HG02763 (cell line): ENCODE data around the gene ATE1.
"Not testable (repeated sequence)": the region's sequence is repeated elsewhere in the genome, so short reads cannot be mapped to it uniquely, and the experiment has no call there.

ENCODE experiments used
- ATAC-seq: cut with Tn5 transposase; IDR thresholded peaks from one replicate; pipeline ENCODE4 v1.9.1; 2021; ENCODE audit warnings: mild to moderate bottlenecking, moderate library complexity; ENCODE audit not compliant: unreplicated experiment

ATE1 gene

DNA sequence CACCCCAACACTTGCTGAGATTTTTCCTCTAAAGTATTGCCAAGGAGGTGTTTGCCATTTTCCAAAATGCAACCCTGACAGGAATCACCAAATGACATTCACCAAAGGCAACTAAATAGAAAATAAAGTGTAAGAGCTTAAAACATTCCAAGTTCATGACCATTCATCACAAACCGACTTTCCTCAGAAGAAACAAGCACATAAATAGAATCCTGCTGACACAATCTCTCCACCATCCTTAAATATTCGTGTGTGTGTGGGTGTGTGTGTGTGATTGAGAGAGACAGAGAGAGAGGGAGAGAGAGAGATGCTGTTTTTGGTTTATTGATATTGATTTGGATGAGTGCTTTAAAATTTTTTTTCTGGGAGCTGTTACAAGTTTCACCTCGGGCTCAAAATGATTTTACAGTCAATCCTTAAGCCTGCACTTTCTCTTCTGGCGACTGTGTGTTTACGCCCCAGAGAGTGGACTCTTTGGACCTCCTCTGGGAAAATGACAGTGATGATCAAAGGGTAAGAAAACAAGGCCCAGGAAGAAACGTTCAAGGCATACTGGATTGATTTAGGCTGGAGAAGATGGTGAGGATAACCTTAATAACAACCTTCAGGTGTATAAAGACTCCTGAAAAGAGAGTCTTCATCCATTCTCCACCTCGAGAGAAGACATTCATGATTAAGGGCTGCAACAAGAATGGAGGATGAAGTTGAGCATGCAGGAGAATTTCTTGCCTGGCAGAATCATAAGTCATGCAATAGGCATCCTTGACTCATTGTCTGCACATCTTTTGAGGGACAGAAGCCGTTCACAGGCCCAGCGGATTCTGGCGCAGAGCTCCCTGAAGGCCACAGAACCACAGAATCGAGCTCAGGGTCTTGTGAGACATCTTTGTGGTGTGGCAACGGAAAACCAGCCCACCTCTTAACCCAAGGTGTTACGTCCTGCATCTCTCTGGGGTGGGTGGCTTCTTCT is 225.2 kb downstream of the ATE1 start:
- no peak for ATAC-seq

DNA sequence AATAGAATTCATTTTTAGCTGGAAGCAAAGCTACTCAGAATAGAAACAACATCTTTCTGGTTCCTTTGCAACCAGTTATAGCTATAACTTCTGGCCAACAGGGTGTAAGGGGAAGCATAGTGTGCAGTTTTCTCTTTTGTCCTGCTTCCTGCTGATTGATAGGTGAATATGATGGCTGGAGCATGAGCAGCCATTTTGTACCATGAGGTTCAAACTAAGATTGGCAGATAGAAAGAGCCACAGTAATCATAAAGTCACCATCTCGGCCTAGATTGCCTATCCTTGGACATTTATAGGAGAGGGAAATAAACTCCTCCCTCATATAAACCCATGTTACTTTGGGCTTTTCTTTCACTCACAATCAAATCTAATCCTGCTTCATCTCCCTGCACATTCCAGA is 227.4 kb downstream of the ATE1 start:
- ATAC-seq = no peak

DNA sequence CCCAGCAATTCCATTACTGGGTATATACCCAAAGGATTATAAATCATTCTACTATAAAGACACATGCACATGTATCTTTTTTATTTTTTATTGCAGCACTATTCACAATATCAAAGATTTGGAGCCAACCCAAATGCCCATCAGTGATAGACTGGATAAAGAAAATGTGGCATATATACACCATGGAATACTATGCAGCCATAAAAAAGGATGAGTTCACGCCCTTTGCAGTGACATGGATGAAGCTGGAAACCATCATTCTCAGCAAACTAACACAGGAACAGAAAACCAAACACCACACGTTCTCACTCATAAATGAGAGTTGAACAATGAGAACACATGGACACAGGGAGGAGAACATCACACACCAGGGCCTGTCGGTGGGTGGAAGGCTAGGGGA is 228.1 kb downstream of the ATE1 start:
- not testable (repeated sequence) for ATAC-seq

DNA sequence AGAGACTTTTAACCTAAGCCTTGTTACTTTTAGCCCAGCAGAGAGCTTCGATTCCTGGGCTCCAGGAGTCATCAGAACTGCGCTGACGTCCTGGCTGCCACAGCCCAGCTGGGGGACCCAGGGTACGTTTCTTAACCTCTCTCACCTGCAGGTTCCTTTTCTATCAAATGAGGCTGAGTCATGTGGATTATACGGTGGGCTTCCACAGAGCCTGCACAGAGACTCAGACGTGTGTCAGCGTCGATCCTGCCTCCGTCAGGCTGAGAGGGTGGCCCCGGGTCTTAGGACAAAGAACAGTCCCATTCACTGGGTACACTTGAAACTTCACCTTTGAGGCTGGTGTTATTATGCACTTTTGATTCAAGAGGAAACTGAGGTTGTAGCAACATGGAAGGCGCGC is 228.9 kb downstream of the ATE1 start:
- no peak for ATAC-seq

DNA sequence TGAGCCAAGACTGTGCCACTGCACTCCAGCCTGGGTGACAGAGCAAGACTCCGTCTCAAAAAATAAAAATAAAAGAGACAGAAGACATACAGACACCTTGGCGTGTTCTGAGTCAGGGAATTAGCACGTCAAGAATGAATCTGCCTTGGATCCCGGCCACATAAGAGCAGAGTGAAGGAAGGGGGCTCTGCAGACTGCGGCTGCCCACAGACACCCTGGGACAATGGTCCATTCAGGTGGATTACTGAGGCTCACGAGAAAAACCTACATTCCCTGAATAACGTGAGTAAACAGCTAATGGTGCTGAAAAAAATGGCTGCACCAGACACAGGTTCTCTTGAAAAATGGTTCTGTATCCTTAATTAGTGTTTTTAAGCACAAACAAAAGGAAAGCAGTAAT is 229.5 kb downstream of the ATE1 start:
- no peak for ATAC-seq

DNA sequence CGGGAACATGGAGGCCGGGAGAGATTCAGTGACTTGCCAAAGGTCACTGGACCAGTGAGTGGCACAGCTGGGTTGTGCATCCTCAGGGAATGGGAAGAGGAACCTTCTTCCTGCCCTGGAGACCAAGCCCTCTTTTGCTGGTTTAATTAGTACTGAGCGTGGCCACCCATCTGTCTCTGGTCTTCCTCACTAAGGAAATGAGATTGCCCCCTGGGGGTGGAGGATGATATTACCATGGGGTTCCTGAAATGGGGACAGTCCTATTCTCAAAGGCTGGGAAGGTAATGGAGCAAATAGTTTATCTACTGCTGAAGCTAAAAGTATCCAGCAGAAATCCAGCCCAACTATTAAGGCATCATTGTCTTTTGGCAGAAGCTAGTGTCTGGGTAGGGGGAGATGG is 231.0 kb downstream of the ATE1 start:
- ATAC-seq = no peak

DNA sequence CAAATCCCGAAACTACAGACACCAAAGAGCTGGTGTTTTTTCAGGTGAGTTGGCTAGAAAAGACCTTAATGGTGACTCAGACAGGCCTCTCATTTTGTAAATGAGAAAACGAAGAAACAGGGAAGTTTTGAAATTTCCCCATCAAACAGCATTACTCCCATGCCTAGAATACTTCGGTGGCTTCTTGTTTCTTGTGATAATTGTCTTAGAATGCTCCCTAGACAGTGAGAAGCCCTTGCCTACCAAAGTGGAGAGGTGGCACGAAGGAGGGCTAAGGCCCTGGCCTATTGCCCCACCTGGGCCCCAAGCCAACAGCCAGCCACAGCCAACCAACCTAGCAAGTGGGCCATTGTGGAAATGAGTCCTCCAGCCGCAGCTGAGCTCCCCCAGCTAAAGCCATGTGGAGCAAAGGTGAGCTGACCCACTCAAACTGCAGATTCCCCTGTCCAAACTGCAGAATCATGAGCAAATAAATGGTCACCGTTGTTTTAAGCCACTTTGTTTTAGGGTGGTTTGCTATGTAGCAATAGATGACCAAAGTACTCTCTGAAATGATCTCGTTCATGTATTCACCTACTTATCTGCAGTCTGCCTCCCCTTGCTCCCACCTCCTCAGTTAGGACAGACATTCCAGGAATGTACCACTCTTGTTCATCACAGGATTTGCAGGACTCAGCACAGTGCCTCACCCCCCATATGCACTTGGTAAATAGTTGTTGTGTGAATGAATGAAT is 231.9 kb downstream of the ATE1 start:
- ATAC-seq = no peak

DNA sequence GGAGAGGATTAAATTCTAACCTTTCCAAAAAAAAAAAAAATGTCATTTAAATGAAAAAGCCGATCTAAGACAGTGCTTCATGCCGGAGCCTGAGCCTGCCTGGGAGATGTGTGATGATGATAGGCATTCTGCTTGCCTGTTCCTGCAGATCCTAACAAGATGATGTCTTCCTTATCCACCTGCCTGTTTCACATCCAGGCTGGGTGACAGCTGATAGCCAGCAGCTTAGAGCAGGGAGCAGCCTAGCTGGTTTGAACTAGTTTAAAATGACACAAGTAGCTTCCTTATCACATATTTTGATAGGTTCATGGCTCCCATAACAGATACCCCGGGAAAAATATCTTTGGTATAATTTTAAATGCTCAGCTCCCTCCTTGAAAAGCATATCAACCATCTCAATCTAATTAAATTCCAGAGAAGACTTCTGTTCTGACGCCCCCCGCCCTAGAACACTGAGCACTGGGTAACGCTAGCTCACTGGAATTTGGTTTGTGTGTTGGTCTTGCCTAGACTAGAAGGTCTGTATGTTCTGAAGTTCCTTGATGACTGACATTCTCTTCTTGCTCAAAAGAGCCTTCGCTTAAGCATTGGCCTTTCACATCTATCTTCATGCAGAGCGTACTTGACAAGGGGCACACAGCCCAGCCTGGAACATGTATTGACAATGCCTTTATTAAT is 232.7 kb downstream of the ATE1 start:
- ATAC-seq = no peak

DNA sequence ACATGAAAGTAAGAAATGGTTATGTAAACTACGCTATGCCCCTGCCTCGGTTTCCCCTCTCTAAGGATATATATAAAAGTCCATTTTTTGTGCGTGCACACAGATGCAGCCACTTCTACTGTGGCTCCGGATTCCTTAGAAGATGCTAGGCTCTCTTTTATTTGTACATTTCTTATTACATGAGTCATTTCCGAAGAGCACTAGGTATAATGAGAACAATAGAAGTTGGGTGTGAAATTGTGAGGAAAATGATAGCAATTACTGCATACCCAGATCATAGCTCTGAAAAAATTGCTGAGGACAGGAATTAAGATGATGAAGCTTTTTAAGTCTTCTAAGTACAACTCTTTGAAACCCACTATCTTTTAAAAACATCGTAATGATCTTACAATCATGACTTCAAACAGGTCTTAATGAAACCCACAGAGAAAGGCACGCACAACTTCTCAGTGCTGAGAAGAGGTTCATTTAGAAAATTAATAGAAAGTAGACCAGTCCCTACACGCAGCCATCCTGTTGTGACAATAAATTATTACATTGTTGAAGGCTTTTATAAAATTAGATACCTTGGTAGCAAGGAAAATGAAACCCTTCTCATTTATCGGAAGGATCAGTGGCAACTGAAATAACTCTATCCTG is 233.4 kb downstream of the ATE1 start:
- no peak for ATAC-seq

DNA sequence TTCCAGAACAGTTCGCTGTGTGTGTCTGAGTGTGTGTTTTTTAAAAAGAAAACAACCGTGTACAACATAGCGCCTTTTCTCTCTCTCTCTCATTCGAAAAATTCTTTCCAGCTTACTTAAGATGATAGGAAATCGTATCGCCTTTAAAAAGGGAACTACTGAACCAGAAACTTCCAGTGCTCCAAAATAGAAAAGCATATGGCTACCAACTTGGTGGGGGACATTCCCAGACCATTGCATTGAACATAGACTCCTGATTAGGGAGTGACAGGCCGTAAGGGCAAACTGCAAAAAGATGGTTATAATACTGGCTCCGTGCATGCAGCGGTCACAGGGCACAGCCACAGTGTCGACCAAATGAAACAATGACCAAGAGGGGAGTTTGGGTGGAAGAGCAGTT is 235.2 kb downstream of the ATE1 start:
- ATAC-seq = no peak

DNA sequence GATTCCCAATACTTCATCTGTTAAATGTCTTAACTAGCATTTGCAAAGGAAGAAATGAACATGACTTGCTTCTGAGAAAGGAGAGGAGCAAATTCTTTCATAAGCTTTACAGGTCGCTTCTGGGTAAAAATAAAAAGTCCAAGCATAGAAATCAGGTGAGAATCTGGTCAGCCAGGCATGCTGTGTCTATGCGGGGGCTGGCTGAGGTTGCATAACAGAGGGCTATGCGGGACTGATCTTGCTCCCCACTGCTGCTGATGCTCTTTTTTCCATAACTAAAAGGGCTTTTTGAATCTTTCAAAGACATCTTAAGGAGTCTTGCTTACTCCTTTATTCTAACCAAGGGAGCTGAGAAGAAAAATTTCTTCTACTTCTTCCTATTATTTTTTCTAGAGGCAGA is 236.9 kb downstream of the ATE1 start:
- ATAC-seq = no peak
